Uterus (tissue), 4 donors: ENCODE data around the gene MDK. TPM values are rescaled to one million over a fixed set of nuclear protein-coding genes. Genes with fewer than 3 reads are reported as not detected.
A peak's percentile ranks its signal among the peaks of the same experiment; 100 is the strongest.

Experiments used
- DNase-seq, 2 donors: peaks; one replicate each; pipeline ENCODE4 v3.0.0-alpha.2; 2019 to 2020
- H3K27ac ChIP-seq, 2 donors: fragments of 200-600 bp; sonication (generic); 1 replicate in 1 of 2; 2 replicates in 1 of 2; pipeline ENCODE4 v1.5.1; 2016 to 2018
- H3K27me3 ChIP-seq, 2 donors: fragments of 200-600 bp; sonication (generic); one replicate each; pipeline ENCODE4 v1.5.1; 2018 to 2019; ENCODE audit warnings: control low read depth in 1 of 2
- H3K36me3 ChIP-seq, 2 donors: fragments of 200-600 bp; sonication (generic); one replicate each; pipeline ENCODE4 v1.5.1; 2019; ENCODE audit warnings: control low read depth in 1 of 2
- H3K4me1 ChIP-seq, 2 donors: fragments of 200-600 bp; sonication (generic); one replicate each; pipeline ENCODE4 v1.5.1; 2018 to 2019; ENCODE audit warnings: control low read depth in 1 of 2
- H3K4me3 ChIP-seq, 2 donors: fragments of 200-600 bp; sonication (generic); 1 replicate in 1 of 2; 2 replicates in 1 of 2; pipeline ENCODE4 v1.5.1; 2018 to 2019; ENCODE audit warnings: mild to moderate bottlenecking in 1 of 2
- H3K9me3 ChIP-seq, 2 donors: fragments of 200-600 bp; sonication (generic); one replicate each; pipeline ENCODE4 v1.5.1; 2019; ENCODE audit warnings: control low read depth in 1 of 2
- POLR2A ChIP-seq, 2 donors: fragments of 450-650 bp; IDR thresholded peaks; one replicate each; pipeline ENCODE4 v1.6.1; 2016; ENCODE audit warnings: antibody characterized with exemption in 2 of 2, mild to moderate bottlenecking in 1 of 2, moderate library complexity in 1 of 2
- intact Hi-C: fragments of 100-400 bp; cut with DNase I; formaldehyde crosslinking; loops from one replicate; pipeline ENCODE4 v1.15.1; 2023; ENCODE audit warnings: low total_unique reads
- total RNA-seq, 4 donors: library from RNA; depleted of rRNA in 3 of 4; stranded (reverse); fragments of >200 nt in 3 of 4; gene quantifications; one replicate each; pipeline versions ENCODE4 v1.1.0 to v1.2.4, GENCODE V29; 2014 to 2023
- TF ChIP-seq, protein P1 (sequence below), 4 experiments: fragments of 200-600 bp in 2 of 4; fragments of 450-650 bp in 2 of 4; sonication (generic) in 2 of 4; IDR thresholded peaks; one replicate each; pipeline ENCODE4 v1.5.1; 2016 to 2019; ENCODE audit warnings: antibody characterized with exemption in 4 of 4, mild to moderate bottlenecking in 2 of 4, moderate library complexity in 1 of 4
- donor health status: DM: yes; HTN: yes; CAD: no.

The MDK gene
- total RNA-seq = 100 to 1,000 TPM in 2 of 4 donors, 10 to 100 TPM in 2; 61.7 to 305 (median 103) TPM

DNA sequence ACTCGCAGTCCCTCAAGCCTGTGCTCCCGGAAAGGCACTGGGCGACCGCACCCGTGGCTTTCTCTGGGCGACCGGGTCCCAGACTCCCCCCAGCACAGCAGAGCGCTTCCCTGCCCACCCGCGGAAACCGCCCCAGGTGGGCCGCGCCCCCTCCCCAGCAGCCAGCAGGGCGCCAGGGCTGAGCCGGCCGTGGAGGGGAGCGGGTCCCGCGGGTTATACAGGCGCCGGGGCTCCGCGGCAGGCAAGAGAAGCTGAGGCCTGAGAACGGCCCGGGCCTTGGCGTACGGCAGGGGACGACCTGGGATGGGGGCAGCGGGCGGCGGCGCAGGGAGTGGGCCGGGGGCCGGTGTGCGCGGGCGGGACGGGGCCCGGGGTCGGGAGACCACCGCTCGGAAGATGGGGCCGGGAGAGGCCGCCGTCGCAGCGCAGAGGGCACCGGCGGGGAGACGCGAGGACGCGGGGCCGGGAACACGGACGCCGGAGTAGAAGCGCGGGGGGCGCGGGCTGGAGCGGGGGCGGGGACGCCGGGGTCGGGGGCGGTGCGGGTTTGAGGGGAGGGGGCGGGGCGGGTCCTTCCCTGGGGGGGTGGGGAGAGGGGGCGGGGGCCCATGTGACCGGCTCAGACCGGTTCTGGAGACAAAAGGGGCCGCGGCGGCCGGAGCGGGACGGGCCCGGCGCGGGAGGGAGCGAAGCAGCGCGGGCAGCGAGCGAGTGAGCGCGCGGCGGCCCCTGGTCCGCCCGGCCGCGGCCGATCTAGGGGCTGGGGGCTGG, at the start of gene MDK:
Gene MDK (plus strand): TSS at position 622 of the 771 bp plus-strand sequence. CDS start 389 bp downstream, outside the sequence.
- H3K27me3 ChIP-seq = no peaks in the 10 kb centered on the region
- intact Hi-C loops = no loop called here

GRCh38 chr11:46332093-46332567, 49.3 kb upstream of the MDK start:
- Histone ChIP-seq H3K4me1 (peaks cover 0 to 19% of the 10 kb centered on the region in 2 donors), H3K27me3 (peaks cover 3 to 14% of the 10 kb centered on the region in 2 donors), H3K4me3 (no peak overlapping the region), H3K9me3 (no peaks in the 10 kb centered on the region), H3K36me3 (no peaks in the 10 kb centered on the region), H3K27ac (no peak overlapping the region)
- intact Hi-C loops = no loop called here
- TF ChIP-seq POLR2A (IDR thresholded peaks at IDR 0.05) = no peak
- TF ChIP-seq, protein P1, sequence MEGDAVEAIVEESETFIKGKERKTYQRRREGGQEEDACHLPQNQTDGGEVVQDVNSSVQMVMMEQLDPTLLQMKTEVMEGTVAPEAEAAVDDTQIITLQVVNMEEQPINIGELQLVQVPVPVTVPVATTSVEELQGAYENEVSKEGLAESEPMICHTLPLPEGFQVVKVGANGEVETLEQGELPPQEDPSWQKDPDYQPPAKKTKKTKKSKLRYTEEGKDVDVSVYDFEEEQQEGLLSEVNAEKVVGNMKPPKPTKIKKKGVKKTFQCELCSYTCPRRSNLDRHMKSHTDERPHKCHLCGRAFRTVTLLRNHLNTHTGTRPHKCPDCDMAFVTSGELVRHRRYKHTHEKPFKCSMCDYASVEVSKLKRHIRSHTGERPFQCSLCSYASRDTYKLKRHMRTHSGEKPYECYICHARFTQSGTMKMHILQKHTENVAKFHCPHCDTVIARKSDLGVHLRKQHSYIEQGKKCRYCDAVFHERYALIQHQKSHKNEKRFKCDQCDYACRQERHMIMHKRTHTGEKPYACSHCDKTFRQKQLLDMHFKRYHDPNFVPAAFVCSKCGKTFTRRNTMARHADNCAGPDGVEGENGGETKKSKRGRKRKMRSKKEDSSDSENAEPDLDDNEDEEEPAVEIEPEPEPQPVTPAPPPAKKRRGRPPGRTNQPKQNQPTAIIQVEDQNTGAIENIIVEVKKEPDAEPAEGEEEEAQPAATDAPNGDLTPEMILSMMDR (IDR thresholded peaks at IDR 0.05) = no peak
- no peak for DNase-seq

More for the DNA sequence above, at the start of gene MDK:
- peak in 1 of 2 donors; percentile 38 for DNase-seq
- TF ChIP-seq, protein P1 (IDR thresholded peaks at IDR 0.05) = no peak
- no peak for TF ChIP-seq POLR2A (IDR thresholded peaks at IDR 0.05)
- peak within 1 kb of the TSS; percentile 77 to 98 for H3K27ac ChIP-seq
- H3K4me3 ChIP-seq = peak within 1 kb of the TSS; percentile 48 to 82
- H3K36me3 ChIP-seq = no peaks in the 10 kb centered on the region
- no peaks in the 10 kb centered on the region for H3K9me3 ChIP-seq
- H3K4me1 ChIP-seq = peaks cover 0 to 9% of the 10 kb centered on the region in 2 donors

- no peak for DNase-seq
- TF ChIP-seq POLR2A (IDR thresholded peaks at IDR 0.05) = no peak
- TF ChIP-seq, protein P1 (IDR thresholded peaks at IDR 0.05) = no peak
- peak overlapping the region in 1 of 2 donors; percentile 22 for H3K4me3 ChIP-seq
- H3K27ac ChIP-seq = no peak overlapping the region
- intact Hi-C loops = no loop called here
- H3K4me1 ChIP-seq = peaks cover 0 to 19% of the 10 kb centered on the region in 2 donors
- peaks cover 3 to 14% of the 10 kb centered on the region in 2 donors for H3K27me3 ChIP-seq
- no peaks in the 10 kb centered on the region for H3K9me3 ChIP-seq
- H3K36me3 ChIP-seq = no peaks in the 10 kb centered on the region
These were observed 48.7 kb upstream of the MDK start for GRCh38 chr11:46332568-46333393.

DNA sequence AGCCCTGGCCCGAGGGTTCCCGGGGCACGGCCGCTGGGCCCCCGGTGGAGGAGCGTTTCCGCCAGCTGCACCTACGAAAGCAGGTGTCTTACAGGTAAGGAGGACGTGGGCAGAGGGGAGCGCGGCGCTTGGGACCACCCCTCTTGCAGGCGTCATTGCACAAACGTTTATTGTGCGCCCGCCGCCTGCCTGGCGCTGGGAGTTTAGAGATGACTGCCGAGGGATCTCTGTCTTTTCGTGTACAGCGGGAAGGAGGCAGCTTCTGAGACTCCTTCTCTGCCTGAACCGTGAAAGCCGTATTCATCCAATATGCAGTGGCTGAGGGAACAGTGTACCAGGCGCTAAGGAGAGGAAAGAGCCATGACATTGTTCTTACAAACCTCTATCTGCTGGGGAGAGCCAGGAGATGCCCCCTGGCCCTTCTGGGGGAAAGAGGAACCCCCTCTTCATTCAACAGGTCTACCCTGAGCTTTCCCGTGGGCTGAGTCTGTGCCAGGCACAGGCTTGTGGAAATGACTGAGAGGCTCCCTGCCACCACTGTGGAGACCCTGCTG, 48.0 kb upstream of the MDK start:
- H3K27ac ChIP-seq = no peak overlapping the region
- H3K27me3 ChIP-seq = peaks cover 3 to 14% of the 10 kb centered on the region in 2 donors
- H3K4me1 ChIP-seq = peaks cover 0 to 19% of the 10 kb centered on the region in 2 donors
- DNase-seq = no peak
- intact Hi-C loops = no loop called here
- H3K9me3 ChIP-seq = no peaks in the 10 kb centered on the region
- TF ChIP-seq POLR2A (IDR thresholded peaks at IDR 0.05) = no peak
- H3K4me3 ChIP-seq = no peak overlapping the region
- no peaks in the 10 kb centered on the region for H3K36me3 ChIP-seq

GRCh38 chr11:46334211-46334610, 47.3 kb upstream of the MDK start:
- H3K27me3 ChIP-seq = peaks cover 3 to 14% of the 10 kb centered on the region in 2 donors
- DNase-seq = no peak
- H3K4me3 ChIP-seq = no peak overlapping the region
- H3K9me3 ChIP-seq = no peaks in the 10 kb centered on the region
- intact Hi-C loops = no loop called here
- no peak overlapping the region for H3K27ac ChIP-seq
- TF ChIP-seq, protein P1 (IDR thresholded peaks at IDR 0.05) = no peak
- no peak for TF ChIP-seq POLR2A (IDR thresholded peaks at IDR 0.05)
- H3K36me3 ChIP-seq = no peaks in the 10 kb centered on the region
- peaks cover 0 to 19% of the 10 kb centered on the region in 2 donors for H3K4me1 ChIP-seq
